Astrocyte (in vitro differentiated cells and primary cell): ENCODE data around the gene KIAA0753. TPM values are rescaled to one million over a fixed set of nuclear protein-coding genes. Genes with fewer than 3 reads are reported as not detected.

Source experiments
- DNase-seq: peaks from one replicate; pipeline ENCODE4 v3.0.0-alpha.2; 2010; ENCODE audit warnings: low read depth
- FAIRE-seq: peaks from 2 replicates; lab custom pipeline; 2011; peaks lifted over from hg19 to GRCh38; lab: Jason Lieb, UNC
- H2AFZ ChIP-seq: 2 replicates; pipeline ENCODE4 v1.6.0; 2012; ENCODE audit warnings: low read depth, low read length, inconsistent platforms
- H3K27ac ChIP-seq: 2 replicates; pipeline ENCODE4 v1.5.1; 2011; ENCODE audit warnings: low read depth, low read length, inconsistent platforms
- H3K27me3 ChIP-seq: 2 replicates; pipeline ENCODE4 v1.6.0; 2011; ENCODE audit warnings: low read length, inconsistent platforms; ENCODE audit not compliant: insufficient read depth
- H3K36me3 ChIP-seq: 2 replicates; pipeline ENCODE4 v1.5.1; 2011; ENCODE audit warnings: low read length, inconsistent platforms; ENCODE audit not compliant: insufficient read depth
- H3K4me1 ChIP-seq: 2 replicates; pipeline ENCODE4 v1.5.1; 2011; ENCODE audit warnings: low read length, inconsistent platforms; ENCODE audit not compliant: insufficient read depth
- H3K4me2 ChIP-seq: 2 replicates; pipeline ENCODE4 v1.6.0; 2012; ENCODE audit warnings: low read length, inconsistent platforms
- H3K4me3 ChIP-seq: 2 replicates; pipeline ENCODE4 v1.5.1; 2011; ENCODE audit warnings: low read depth, mild to moderate bottlenecking, low read length, inconsistent platforms; ENCODE audit not compliant: insufficient read depth
- H3K79me2 ChIP-seq: 2 replicates; pipeline ENCODE4 v1.6.0; 2012; ENCODE audit warnings: mild to moderate bottlenecking, low read length, inconsistent platforms; ENCODE audit not compliant: insufficient read depth
- H3K9ac ChIP-seq: 2 replicates; pipeline ENCODE4 v1.6.0; 2012; ENCODE audit warnings: mild to moderate bottlenecking, low read length, inconsistent platforms
- H3K9me3 ChIP-seq: 2 replicates; pipeline ENCODE4 v1.5.1; 2012; ENCODE audit warnings: low read depth, mild to moderate bottlenecking, low read length, inconsistent platforms; ENCODE audit not compliant: insufficient read depth
- H4K20me1 ChIP-seq: 2 replicates; pipeline ENCODE4 v1.6.0; 2012; ENCODE audit warnings: low read length, inconsistent platforms; ENCODE audit not compliant: insufficient read depth
- H3K27ac Mint-ChIP-seq: one replicate; pipeline ENCODE4 v1.8.0; 2021; ENCODE audit warnings: mild to moderate bottlenecking, mixed read lengths; ENCODE audit not compliant: unreplicated experiment
- H3K27me3 Mint-ChIP-seq: one replicate; pipeline ENCODE4 v1.8.0; 2021; ENCODE audit warnings: low read depth, mixed read lengths; ENCODE audit not compliant: unreplicated experiment
- H3K36me3 Mint-ChIP-seq: one replicate; pipeline ENCODE4 v1.8.0; 2021; ENCODE audit warnings: low read depth, mixed read lengths; ENCODE audit not compliant: unreplicated experiment
- H3K4me1 Mint-ChIP-seq: one replicate; pipeline ENCODE4 v1.8.0; 2021; ENCODE audit warnings: low read depth, mixed read lengths; ENCODE audit not compliant: unreplicated experiment
- H3K4me3 Mint-ChIP-seq: one replicate; pipeline ENCODE4 v1.8.0; 2021; ENCODE audit warnings: mild to moderate bottlenecking, moderate library complexity, mixed read lengths; ENCODE audit not compliant: unreplicated experiment
- H3K9me3 Mint-ChIP-seq: one replicate; pipeline ENCODE4 v1.8.0; 2021; ENCODE audit warnings: mild to moderate bottlenecking, mixed read lengths; ENCODE audit not compliant: unreplicated experiment
- EZH2 ChIP-seq: IDR thresholded peaks from 2 replicates; pipeline ENCODE4 v1.6.1; 2012; ENCODE audit warnings: mild to moderate bottlenecking, low read length, inconsistent platforms; ENCODE audit not compliant: insufficient read depth
- total RNA-seq: library from RNA; stranded (reverse); gene quantifications from 2 replicates; pipeline ENCODE4 v1.2.1, GENCODE V29; 2021
- TF ChIP-seq, protein P1 (sequence below): IDR thresholded peaks from 2 replicates; pipeline ENCODE4 v1.5.1; 2011; ENCODE audit warnings: low read depth, mild to moderate bottlenecking, inconsistent platforms, low read length, moderate library complexity; ENCODE audit not compliant: insufficient read depth

The KIAA0753 gene
- total RNA-seq, 1 donor from 2014 or later: 25.4 TPM

DNA sequence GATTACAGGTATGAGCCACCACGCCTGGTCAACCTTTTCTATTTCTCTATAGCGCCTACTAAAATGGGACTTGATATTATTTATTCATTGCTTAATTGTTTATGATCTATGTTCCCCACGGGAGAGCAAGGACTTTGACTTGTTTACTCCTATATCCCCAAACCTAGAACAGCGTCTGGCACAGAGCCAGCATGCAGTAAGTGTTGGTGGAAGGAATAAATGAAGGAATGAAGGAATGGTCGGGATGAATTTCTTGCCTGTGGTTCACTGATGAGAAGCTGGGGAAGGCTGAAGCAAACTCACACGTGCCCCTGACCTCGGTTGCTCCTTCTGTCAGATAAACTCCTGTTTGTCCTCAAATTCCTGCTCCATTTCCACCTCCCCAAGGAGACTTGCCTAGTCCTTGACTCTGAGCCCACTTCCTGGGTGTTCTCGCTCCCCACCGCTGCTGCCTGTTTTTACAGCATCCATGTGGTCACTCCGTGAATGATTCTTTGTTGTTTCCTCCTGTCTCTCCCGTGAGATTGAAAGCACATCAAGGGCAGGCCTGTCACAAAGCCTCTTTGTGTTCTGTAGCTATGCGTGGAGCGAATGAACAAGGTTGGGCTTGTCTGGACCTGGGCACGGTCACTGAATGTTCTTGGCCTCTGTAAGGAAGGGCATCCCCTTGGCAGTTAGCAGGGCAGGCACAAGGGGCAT, 28.4 kb upstream of the KIAA0753 start:
- Histone ChIP-seq H2AFZ (no peak overlapping the region), H4K20me1 (no peaks in the 10 kb centered on the region), H3K9me3 (no peaks in the 10 kb centered on the region), H3K4me3 (no peak overlapping the region), H3K27ac (no peak overlapping the region), H3K4me2 (no peak overlapping the region), H3K4me1 (no peaks in the 10 kb centered on the region), H3K9ac (no peak overlapping the region), H3K79me2 (no peaks in the 10 kb centered on the region), H3K27me3 (peaks cover 17% of the 10 kb centered on the region), H3K36me3 (no peaks in the 10 kb centered on the region)
- DNase-seq: no peak
- Mint-ChIP-seq H3K4me1 (no peaks in the 10 kb centered on the region), H3K9me3 (no peaks in the 10 kb centered on the region), H3K27me3 (peaks cover 29% of the 10 kb centered on the region), H3K36me3 (peaks cover 2% of the 10 kb centered on the region), H3K4me3 (no peak overlapping the region), H3K27ac (no peak overlapping the region)
- TF ChIP-seq, protein P1, sequence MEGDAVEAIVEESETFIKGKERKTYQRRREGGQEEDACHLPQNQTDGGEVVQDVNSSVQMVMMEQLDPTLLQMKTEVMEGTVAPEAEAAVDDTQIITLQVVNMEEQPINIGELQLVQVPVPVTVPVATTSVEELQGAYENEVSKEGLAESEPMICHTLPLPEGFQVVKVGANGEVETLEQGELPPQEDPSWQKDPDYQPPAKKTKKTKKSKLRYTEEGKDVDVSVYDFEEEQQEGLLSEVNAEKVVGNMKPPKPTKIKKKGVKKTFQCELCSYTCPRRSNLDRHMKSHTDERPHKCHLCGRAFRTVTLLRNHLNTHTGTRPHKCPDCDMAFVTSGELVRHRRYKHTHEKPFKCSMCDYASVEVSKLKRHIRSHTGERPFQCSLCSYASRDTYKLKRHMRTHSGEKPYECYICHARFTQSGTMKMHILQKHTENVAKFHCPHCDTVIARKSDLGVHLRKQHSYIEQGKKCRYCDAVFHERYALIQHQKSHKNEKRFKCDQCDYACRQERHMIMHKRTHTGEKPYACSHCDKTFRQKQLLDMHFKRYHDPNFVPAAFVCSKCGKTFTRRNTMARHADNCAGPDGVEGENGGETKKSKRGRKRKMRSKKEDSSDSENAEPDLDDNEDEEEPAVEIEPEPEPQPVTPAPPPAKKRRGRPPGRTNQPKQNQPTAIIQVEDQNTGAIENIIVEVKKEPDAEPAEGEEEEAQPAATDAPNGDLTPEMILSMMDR: no peak
- no peak for TF ChIP-seq EZH2
- no peak for FAIRE-seq

DNA sequence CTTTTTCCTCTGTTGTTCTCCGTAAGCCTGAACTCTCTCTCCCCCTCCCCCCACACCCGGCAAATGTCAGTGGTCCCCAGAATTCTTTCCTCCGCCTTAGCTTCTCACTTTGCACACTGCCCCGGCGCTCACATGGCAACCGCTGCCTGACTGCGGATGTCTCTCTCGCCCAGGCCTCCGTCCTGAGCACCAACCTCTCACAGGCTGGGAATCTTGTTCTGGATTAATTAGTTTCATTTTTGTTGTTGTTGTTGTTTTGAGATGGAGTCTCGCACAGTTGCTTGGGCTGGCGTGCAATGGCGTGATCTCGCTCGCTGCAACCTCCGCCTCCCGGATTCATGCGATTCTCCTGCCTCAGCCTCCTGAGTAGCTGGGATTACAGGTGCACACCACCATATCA, 27.7 kb upstream of the KIAA0753 start:
- no peaks in the 10 kb centered on the region for H3K9me3 Mint-ChIP-seq
- no peak overlapping the region for H3K4me3 ChIP-seq
- H3K36me3 Mint-ChIP-seq: no peaks in the 10 kb centered on the region
- no peak overlapping the region for H3K4me2 ChIP-seq
- TF ChIP-seq, protein P1: no peak
- TF ChIP-seq EZH2: no peak
- H3K36me3 ChIP-seq: no peaks in the 10 kb centered on the region
- no peaks in the 10 kb centered on the region for H3K79me2 ChIP-seq
- H4K20me1 ChIP-seq: no peaks in the 10 kb centered on the region
- no peaks in the 10 kb centered on the region for H3K4me1 ChIP-seq
- H3K27me3 ChIP-seq: peaks cover 17% of the 10 kb centered on the region
- peaks cover 27% of the 10 kb centered on the region for H3K27me3 Mint-ChIP-seq
- no peak overlapping the region for H3K9ac ChIP-seq
- H2AFZ ChIP-seq: no peak overlapping the region
- no peak for FAIRE-seq
- H3K4me1 Mint-ChIP-seq: no peaks in the 10 kb centered on the region
- no peak overlapping the region for H3K27ac ChIP-seq
- H3K9me3 ChIP-seq: no peaks in the 10 kb centered on the region
- H3K4me3 Mint-ChIP-seq: no peak overlapping the region
- H3K27ac Mint-ChIP-seq: no peak overlapping the region
- no peak for DNase-seq

DNA sequence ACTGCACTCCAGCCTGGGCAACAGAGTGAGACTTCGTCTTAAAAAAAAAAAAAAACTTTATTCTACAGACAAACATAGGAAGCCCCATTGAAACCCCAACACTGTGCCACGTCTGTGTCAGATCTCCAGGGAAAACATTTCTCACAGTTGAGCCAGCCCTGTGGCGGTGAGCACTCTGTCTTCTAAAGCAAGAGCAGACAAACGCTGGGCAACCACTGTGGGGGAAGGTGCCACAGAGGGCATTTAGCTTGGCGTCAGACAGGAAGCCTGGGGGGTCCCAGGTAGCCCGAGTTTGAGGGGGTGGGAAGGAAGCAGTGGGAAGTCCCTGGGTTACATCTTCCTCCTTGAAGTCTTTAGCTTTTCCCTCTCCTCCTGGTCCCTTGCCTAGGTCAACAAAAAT, 27.0 kb upstream of the KIAA0753 start:
- H2AFZ ChIP-seq: no peak overlapping the region
- no peak overlapping the region for H3K27ac Mint-ChIP-seq

More for the DNA sequence above, 27.0 kb upstream of the KIAA0753 start:
- Histone ChIP-seq H4K20me1 (no peaks in the 10 kb centered on the region), H3K36me3 (no peaks in the 10 kb centered on the region), H3K4me3 (no peak overlapping the region), H3K9ac (no peak overlapping the region), H3K4me1 (no peaks in the 10 kb centered on the region), H3K79me2 (no peaks in the 10 kb centered on the region), H3K4me2 (no peak overlapping the region), H3K27ac (no peak overlapping the region), H3K27me3 (peaks cover 17% of the 10 kb centered on the region), H3K9me3 (no peaks in the 10 kb centered on the region)
- no peak for TF ChIP-seq EZH2
- TF ChIP-seq, protein P1: no peak
- FAIRE-seq (no peak), DNase-seq (no peak)
- Mint-ChIP-seq H3K27me3 (peaks cover 28% of the 10 kb centered on the region), H3K4me3 (no peak overlapping the region), H3K4me1 (no peaks in the 10 kb centered on the region), H3K36me3 (no peaks in the 10 kb centered on the region), H3K9me3 (peaks cover 2% of the 10 kb centered on the region)
